ENCODE measurements around the gene C6orf132.
A peak's percentile ranks its signal among the peaks of the same experiment; 100 is the strongest.

C6orf132 gene

GRCh38 chr6:42099340-42100028, 42.9 kb downstream of the C6orf132 start:
- H3K4me3 Mint-ChIP-seq = peak overlapping the region; percentile 60
- peak; percentile 40 for DNase-seq
- no peaks in the 10 kb centered on the region for H3K27me3 Mint-ChIP-seq
- H3K4me1 Mint-ChIP-seq (ENCODE audit: low read depth) = peaks cover 57% of the 10 kb centered on the region
- H3K36me3 Mint-ChIP-seq (ENCODE audit: low read depth) = no peaks in the 10 kb centered on the region
- peak overlapping the region; percentile 98 for H3K27ac Mint-ChIP-seq
- H3K9me3 Mint-ChIP-seq = no peaks in the 10 kb centered on the region

- no peaks in the 10 kb centered on the region for H3K9me3 Mint-ChIP-seq
- no peaks in the 10 kb centered on the region for H3K27me3 Mint-ChIP-seq
- H3K36me3 Mint-ChIP-seq (ENCODE audit: low read depth) = no peaks in the 10 kb centered on the region
- no peak overlapping the region for H3K27ac Mint-ChIP-seq
- H3K4me1 Mint-ChIP-seq (ENCODE audit: low read depth) = peaks cover 37% of the 10 kb centered on the region
- DNase-seq = no peak
- no peak overlapping the region for H3K4me3 Mint-ChIP-seq
Observed at GRCh38 chr6:42095776-42096541, 46.5 kb downstream of the C6orf132 start.

- DNase-seq = no peak
- Mint-ChIP-seq H3K9me3 (no peaks in the 10 kb centered on the region), H3K4me1 (ENCODE audit: low read depth) (peaks cover 30% of the 10 kb centered on the region), H3K27me3 (no peaks in the 10 kb centered on the region), H3K4me3 (no peak overlapping the region), H3K27ac (no peak overlapping the region), H3K36me3 (ENCODE audit: low read depth) (no peaks in the 10 kb centered on the region)
Observed at GRCh38 chr6:42095094-42095493, 47.3 kb downstream of the C6orf132 start.

DNA sequence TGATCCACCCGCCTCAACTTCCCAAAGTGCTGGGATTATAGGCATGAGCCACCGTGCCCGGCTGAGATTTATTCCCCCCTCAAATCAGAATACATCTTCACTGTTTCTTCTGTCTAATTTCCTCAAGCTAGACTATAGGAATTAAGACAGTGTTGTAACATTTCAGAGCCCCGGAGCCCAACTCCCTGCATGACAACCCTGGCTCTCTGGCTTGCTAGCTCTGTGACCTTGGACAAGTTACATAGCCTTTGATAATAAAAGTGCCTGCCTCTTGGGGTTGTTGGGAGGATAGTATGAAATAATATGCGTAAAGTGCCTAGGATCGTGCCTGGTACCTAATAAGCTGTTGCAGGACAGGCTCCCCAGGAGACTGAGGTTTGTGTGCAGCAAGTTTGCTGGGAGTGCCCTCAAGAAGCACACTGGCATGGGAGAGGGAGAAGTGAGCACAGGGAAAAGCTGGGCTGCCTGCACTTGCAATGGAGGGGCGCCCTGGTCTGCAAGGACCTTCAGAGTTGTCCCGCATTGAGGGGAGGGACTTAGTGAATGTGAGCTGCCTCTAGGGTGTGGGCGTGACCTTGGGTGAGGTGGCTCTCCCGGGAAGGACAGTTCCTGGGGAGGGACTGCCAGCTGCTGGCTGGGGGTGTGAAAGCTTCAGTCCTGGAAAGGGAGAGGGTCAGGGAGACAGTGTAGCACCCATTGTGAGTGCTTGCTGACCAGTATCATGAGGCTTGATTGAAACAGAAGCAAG, 48.7 kb downstream of the C6orf132 start:
- no peak overlapping the region for H3K27ac Mint-ChIP-seq

DNA sequence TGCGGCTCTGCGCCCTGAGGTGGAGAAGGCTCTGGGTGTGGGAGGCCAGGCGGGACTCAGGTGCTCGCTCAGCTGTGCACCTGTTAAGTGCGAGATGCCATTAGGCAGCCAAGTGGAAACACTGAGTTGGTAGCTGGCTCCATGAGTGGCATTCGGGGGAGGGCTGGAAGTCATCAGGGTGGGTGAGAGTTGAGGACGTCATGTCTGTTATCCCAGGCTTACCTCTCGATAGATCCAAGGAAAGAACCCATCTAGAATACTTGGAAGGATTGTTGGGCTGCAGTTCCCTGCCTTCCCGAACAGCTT, 50.7 kb downstream of the C6orf132 start:
- Mint-ChIP-seq H3K36me3 (ENCODE audit: low read depth) (peaks cover under 1% of the 10 kb centered on the region), H3K4me3 (no peak overlapping the region), H3K27me3 (no peaks in the 10 kb centered on the region), H3K4me1 (ENCODE audit: low read depth) (no peaks in the 10 kb centered on the region), H3K27ac (no peak overlapping the region), H3K9me3 (no peaks in the 10 kb centered on the region)
- no peak for DNase-seq

More for the DNA sequence above, 48.7 kb downstream of the C6orf132 start:
- Mint-ChIP-seq H3K27me3 (no peaks in the 10 kb centered on the region), H3K9me3 (no peaks in the 10 kb centered on the region), H3K36me3 (ENCODE audit: low read depth) (no peaks in the 10 kb centered on the region), H3K4me1 (ENCODE audit: low read depth) (peaks cover 17% of the 10 kb centered on the region), H3K4me3 (no peak overlapping the region)
- DNase-seq = no peak

GRCh38 chr6:42090819-42091717, 51.4 kb downstream of the C6orf132 start:
- Mint-ChIP-seq H3K27ac (no peak overlapping the region), H3K4me1 (ENCODE audit: low read depth) (no peaks in the 10 kb centered on the region), H3K27me3 (no peaks in the 10 kb centered on the region), H3K9me3 (no peaks in the 10 kb centered on the region), H3K4me3 (no peak overlapping the region), H3K36me3 (ENCODE audit: low read depth) (peaks cover 7% of the 10 kb centered on the region)
- no peak for DNase-seq

DNA sequence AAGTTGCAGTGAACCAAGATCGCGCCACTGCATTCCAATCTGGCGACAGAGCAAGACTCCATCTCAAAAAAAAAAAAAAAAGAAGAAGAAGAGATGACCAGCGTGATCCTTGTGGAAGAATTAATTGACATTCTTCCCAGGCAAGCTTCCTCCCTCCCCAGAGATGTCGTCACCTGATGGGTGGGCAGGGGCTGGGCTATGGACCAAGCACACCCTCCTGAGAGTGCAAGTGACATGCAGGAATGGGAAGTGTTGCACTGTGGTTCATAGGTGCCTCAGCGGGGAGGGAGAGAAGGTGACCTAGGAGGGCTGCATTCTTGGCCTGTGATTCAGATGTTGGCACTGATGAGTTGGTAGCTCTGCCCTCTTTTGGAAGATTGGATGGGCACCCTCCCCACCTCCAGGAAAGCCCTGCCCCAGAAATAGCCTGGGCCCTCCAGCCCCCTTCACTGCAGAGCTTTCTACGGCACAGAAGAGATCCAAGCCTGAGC, 54.3 kb downstream of the C6orf132 start:
- Mint-ChIP-seq H3K9me3 (no peaks in the 10 kb centered on the region), H3K4me1 (ENCODE audit: low read depth) (no peaks in the 10 kb centered on the region), H3K4me3 (no peak overlapping the region), H3K27me3 (no peaks in the 10 kb centered on the region), H3K27ac (peak overlapping the region; percentile 63), H3K36me3 (ENCODE audit: low read depth) (peaks cover 18% of the 10 kb centered on the region)
- no peak for DNase-seq

GRCh38 chr6:42086046-42087035, 56.1 kb downstream of the C6orf132 start:
- H3K27me3 Mint-ChIP-seq = no peaks in the 10 kb centered on the region
- no peak for DNase-seq
- H3K4me3 Mint-ChIP-seq = no peak overlapping the region
- H3K27ac Mint-ChIP-seq = peak overlapping the region; percentile 24
- no peaks in the 10 kb centered on the region for H3K4me1 Mint-ChIP-seq (ENCODE audit: low read depth)
- no peaks in the 10 kb centered on the region for H3K9me3 Mint-ChIP-seq
- peaks cover 27% of the 10 kb centered on the region for H3K36me3 Mint-ChIP-seq (ENCODE audit: low read depth)

- H3K27me3 Mint-ChIP-seq = no peaks in the 10 kb centered on the region
- H3K9me3 Mint-ChIP-seq = no peaks in the 10 kb centered on the region
- H3K36me3 Mint-ChIP-seq (ENCODE audit: low read depth) = peaks cover 36% of the 10 kb centered on the region
- H3K4me3 Mint-ChIP-seq = no peak overlapping the region
- H3K27ac Mint-ChIP-seq = no peak overlapping the region
- no peak for DNase-seq
- no peaks in the 10 kb centered on the region for H3K4me1 Mint-ChIP-seq (ENCODE audit: low read depth)
Observed at GRCh38 chr6:42084889-42085288, 57.5 kb downstream of the C6orf132 start.

DNA sequence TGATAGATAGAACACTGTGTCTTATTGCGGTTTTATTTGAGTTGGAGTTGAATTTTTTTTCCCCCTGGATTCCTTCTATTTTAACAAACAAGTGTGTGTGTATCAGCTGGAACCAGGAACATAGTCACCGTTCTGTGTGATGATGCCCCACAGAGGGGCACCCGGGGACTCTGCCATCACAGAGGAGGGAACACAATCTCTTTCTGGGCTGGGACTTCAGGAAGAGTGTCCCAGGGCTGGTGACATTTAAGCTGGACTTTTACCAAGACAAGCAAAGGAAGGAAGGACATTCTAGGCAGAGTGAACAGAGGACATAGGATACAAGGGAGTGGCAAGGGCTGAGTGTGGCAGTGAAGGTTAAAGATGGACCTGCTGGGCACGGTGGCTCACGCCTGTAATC, 58.9 kb downstream of the C6orf132 start:
- H3K27me3 Mint-ChIP-seq = no peaks in the 10 kb centered on the region
- DNase-seq = no peak
- peak overlapping the region; percentile 59 for H3K27ac Mint-ChIP-seq
- no peaks in the 10 kb centered on the region for H3K4me1 Mint-ChIP-seq (ENCODE audit: low read depth)
- no peaks in the 10 kb centered on the region for H3K9me3 Mint-ChIP-seq
- H3K36me3 Mint-ChIP-seq (ENCODE audit: low read depth) = peaks cover 49% of the 10 kb centered on the region
- H3K4me3 Mint-ChIP-seq = no peak overlapping the region

- no peaks in the 10 kb centered on the region for H3K4me1 Mint-ChIP-seq (ENCODE audit: low read depth)
Observed at GRCh38 chr6:42079941-42080464, 62.4 kb downstream of the C6orf132 start.

DNA sequence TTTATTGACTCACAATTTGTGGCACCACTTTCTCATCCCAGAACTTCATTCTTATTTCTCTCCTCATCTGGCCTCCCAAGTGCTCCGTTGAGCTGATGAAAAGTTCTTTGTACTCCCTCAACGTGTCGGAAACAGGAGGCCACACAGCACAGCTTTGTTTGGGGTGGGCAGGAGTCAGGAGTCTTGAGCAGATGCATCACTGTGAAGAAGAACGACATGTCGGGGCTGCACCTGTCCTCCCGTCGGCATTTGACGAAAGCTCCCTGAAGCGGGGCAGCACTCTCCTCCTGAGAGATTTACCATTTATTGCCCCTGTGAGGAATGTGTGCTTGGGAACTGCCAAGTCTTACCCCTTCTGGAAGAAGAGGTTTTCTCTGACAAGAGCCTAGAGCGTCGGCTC, 64.0 kb downstream of the C6orf132 start:
- H3K4me3 Mint-ChIP-seq = no peak overlapping the region
- peaks cover 5% of the 10 kb centered on the region for H3K4me1 Mint-ChIP-seq (ENCODE audit: low read depth)
- H3K36me3 Mint-ChIP-seq (ENCODE audit: low read depth) = peaks cover 82% of the 10 kb centered on the region
- H3K27ac Mint-ChIP-seq = peak overlapping the region; percentile 52
- no peak for DNase-seq
- H3K9me3 Mint-ChIP-seq = no peaks in the 10 kb centered on the region
- no peaks in the 10 kb centered on the region for H3K27me3 Mint-ChIP-seq

More at GRCh38 chr6:42079941-42080464, 62.4 kb downstream of the C6orf132 start:
- H3K4me3 Mint-ChIP-seq = no peak overlapping the region
- H3K36me3 Mint-ChIP-seq (ENCODE audit: low read depth) = peaks cover 69% of the 10 kb centered on the region
- no peaks in the 10 kb centered on the region for H3K9me3 Mint-ChIP-seq
- H3K27ac Mint-ChIP-seq = no peak overlapping the region
- no peak for DNase-seq
- H3K27me3 Mint-ChIP-seq = no peaks in the 10 kb centered on the region
